ENCODE results near the gene POLD4. TPM values are rescaled to one million over a fixed set of nuclear protein-coding genes. Genes with fewer than 3 reads are reported as not detected.

Gene POLD4
- total and polyA plus RNA-seq, 2 of the 13 experiments (the other 11 are each of a cell fraction or from before 2014, with no cell fraction given): 10.5 to 27.4 TPM

- TF ChIP-seq ZBTB40 (IDR thresholded peaks at IDR 0.05): no peak
- no peak for TF ChIP-seq ZBTB40 (CRISPR knock-in tag; IDR thresholded peaks at IDR 0.05)
- TF ChIP-seq ARID2 (CRISPR knock-in tag; IDR thresholded peaks at IDR 0.05; ENCODE audit: borderline replicate concordance): no peak
- TF ChIP-seq ZNF639 (CRISPR knock-in tag; conservative IDR thresholded peaks at IDR 0.05): no peak
- no peak for TF ChIP-seq ADNP (CRISPR knock-in tag; IDR thresholded peaks at IDR 0.05)
- TF ChIP-seq CENPT (CRISPR knock-in tag; IDR thresholded peaks at IDR 0.05; ENCODE audit: low read depth): no peak
- TF ChIP-seq ZNF232 (CRISPR knock-in tag; IDR thresholded peaks at IDR 0.05; ENCODE audit: borderline replicate concordance): no peak
- TF ChIP-seq SMYD3 (CRISPR knock-in tag; IDR thresholded peaks at IDR 0.05): no peak
- no peak for TF ChIP-seq NFKBIZ (CRISPR knock-in tag; IDR thresholded peaks at IDR 0.05)
- TF ChIP-seq SMAD9 (CRISPR knock-in tag; IDR thresholded peaks at IDR 0.05): no peak
- TF ChIP-seq ZBTB49 (CRISPR knock-in tag; IDR thresholded peaks at IDR 0.05; ENCODE audit: borderline replicate concordance): no peak
- no peak for TF ChIP-seq LCORL (IDR thresholded peaks at IDR 0.05)
- peak; percentile 76 for TF ChIP-seq LCORL (CRISPR knock-in tag; IDR thresholded peaks at IDR 0.05)
- TF ChIP-seq NFRKB (IDR thresholded peaks at IDR 0.05): no peak
- TF ChIP-seq MLLT10 (CRISPR knock-in tag; IDR thresholded peaks at IDR 0.05): no peak
- TF ChIP-seq MLX (CRISPR knock-in tag; IDR thresholded peaks at IDR 0.05): no peak
- no peak for TF ChIP-seq BCL6 (CRISPR knock-in tag; IDR thresholded peaks at IDR 0.05)
These were observed 20.6 kb upstream of the POLD4 start (continued) for GRCh38 chr11:67373648-67374570.
